Inflammatory macrophage (primary cell): Measurements from ENCODE around the gene HOXA5.

Source experiments
- DNase-seq, 2 donors: peaks; one replicate each; pipeline ENCODE4 v3.0.0-alpha.2; 2020 to 2022
- total RNA-seq, 18 experiments: gene quantifications; one replicate each; lab custom pipeline; 2026; ENCODE audit warnings: mixed read lengths in 6 of 18, inconsistent platforms in 2 of 18; lab: John Stamatoyannopoulos, UW

The HOXA5 gene
- total RNA-seq, result 0 to 0.53 (median 0.16) reads per million in 18 experiments

GRCh38 chr7:27143023-27143949 lies at the start of gene HOXA5:
Gene HOXA5, minus strand, starts transcription at chr7:27143681. Its CDS starts 74 bp downstream, at chr7:27143607.
- peak; percentile 55 to 68 for DNase-seq

DNA sequence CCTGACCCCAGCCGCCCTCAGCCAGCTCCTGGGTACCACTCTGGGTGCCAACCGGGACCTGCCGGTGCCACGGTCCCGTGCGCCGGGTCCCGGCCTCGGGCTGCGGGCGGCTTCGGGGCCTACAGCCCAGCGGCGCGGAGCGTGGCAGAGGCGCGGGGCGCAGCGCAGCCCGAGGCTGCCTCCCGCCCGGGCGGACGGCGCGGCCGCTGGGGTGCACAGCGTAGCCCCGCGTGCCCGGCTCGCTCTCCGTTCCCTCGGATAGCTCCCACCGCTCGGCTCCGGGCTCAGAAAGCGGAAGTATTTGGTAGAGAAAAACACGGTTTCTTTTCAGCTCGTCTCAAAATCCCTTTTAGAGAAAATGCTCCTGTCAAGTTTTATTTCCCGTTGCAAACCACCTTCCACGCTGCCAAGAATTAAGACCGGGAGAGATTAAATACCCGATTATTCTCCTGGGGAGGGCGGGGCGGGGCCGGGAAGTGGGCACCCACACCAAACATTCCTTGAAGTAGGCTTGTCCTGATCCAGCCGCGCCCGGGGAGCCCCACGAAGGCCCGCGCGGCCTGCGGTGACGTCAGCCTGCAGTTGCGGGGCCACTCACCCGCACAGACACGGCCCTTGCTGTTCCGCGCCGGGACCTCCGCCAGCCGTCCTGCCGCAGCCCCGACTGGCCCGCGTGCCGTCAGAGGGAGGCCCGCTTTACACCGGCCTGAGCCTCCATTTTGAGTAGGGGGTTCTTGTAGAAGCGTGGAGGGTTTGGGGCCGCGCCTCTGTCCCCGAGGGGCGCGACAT lies 49.3 kb upstream of the HOXA5 start:
- peak; percentile 45 to 64 for DNase-seq

DNA sequence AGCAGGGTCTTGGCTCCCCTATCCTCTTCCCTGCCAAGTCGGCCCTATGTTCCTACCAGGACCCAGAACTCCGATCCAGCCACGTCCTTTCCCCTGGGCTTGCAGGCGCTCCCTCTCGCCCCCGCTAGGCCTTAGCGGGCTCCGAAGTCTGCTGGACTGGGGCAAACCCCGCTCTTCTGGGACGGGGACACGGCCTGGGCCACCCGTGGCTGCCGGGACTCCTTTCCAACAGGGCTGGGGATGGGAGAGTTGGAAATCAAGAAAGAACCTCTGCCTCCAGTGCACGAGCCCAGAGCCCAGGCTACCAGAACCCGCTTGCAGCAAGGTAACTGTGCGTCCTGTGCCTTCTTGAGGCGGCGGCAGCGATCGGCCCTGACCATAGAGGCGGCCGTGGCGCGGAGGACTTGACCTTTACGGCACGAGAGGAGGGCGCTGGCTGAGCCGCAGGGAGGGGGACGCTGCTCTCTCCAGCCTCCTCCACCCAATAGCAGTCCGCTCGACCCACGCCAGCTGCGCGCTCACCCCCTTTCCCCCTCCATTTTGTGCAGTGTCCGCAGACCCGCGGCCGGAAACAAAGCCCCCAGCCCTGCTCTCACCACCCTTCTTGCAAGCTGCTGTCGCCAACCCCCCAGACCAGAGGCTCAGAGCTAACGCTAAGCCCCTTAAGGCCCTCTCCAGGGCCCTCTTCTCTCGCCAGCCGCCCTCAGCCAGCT lies 48.5 kb upstream of the HOXA5 start:
- no peak for DNase-seq

DNA sequence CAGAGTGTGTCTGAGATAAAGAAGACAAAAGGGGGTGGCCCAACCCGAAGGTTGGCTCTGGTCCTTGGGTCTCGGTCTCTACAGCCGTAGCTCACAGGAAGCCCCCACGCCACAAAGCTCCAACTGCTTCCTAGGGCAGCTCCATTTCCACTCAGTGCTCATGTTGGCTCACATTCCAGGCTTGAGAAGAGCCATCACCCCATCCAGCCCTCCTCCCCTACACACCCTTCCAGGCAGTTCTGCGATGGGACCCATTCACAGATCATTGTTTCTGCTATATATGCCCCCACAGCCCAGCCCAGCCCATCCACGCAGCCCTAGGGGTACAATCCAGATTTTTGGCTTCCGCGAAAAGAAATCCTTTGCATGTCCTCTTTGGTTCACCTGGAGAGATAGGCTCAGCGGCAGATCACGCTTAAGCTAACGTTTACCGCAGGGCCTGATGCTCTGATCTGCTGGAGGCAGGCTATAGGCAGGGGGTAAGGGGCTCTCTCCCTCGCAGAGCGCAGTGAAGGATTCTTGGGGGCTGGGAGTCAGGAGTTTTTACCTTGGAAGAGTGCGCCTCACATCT lies 47.8 kb upstream of the HOXA5 start:
- DNase-seq, result no peak

DNA sequence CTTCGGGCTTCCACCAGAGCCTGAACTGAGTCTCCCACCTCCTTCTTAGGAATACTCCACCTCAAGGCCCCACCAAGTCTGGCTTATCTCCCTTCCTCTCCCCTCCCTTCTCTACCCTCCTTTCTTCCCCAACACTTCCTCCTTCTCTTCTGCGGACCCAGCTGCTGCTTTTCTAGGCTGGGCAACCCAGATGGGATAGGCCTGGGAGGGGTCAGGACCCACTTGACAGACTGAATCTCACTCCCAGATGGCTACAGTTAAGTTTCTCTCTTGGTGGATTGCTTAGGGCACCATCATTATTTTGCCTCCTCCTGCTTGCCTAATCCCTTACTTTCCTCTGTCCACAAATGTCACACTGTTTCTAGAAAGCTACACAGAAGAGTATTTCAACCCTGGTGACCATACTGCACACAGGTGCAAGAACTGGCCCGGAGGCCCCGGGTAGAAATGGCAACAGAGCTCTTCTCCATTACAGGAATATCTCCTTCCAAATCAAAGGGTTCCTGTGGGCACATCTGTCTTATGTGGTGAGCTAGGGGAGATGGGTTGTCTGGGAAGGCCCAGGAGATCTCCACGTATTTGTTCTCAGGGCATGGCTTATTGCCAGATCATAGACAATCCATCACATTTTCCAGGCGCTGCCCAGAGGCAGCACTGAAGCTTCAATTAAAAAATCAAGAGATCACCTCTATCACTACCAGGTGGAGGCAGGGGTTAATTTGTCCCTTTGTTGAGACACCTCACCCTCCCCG lies 46.7 kb upstream of the HOXA5 start:
- no peak for DNase-seq

GRCh38 chr7:27189295-27189996 lies 46.0 kb upstream of the HOXA5 start:
- DNase-seq, result no peak

DNA sequence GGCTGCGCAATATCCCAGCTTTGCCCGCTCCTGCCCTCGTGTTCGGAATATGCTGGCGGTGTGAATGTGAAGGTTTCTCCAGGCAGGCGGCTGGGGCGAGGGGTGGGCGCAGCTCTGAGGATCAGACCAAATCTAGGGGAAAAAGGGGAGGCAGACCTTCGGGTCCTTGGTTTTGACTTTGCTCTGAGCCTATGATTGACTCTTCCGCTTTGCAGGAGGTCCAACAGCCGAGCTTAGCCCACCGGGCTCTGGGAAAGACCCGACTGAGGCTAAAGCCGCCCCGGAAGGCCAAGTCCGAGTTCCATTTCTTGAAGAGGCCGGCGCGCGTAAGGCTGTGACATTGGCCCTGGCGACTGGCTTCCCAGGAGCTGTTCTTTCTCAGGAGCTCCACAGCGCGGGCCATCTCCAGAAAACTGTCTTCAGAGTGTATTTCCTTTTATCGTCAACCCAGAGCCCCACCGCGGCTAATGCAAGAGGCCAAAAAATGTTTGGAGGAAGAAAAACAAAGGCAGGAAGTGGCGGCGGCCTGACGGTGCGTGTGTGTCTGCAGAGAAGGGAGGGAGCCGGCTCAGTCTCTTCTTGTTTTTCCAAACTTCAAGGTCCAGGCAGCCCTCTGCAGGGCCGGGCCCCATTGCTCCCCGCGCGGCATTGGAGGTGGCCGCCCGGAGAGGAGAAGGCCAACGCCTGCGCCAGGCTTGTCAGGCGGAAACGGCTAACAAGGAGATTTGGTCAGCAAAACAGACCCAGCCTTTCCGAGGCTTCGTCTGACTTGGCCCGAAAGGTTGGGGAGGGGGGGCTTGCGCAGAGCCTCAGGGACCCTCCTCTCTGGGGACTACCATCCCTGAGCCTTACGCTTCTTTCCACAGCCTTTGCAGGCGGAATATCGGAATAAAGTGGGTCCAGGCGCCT lies 45.2 kb upstream of the HOXA5 start:
- no peak for DNase-seq

- DNase-seq, result no peak
These were observed 44.2 kb upstream of the HOXA5 start for GRCh38 chr7:27187475-27188385.

- no peak for DNase-seq
These were observed 43.4 kb upstream of the HOXA5 start for GRCh38 chr7:27186668-27187474.

DNA sequence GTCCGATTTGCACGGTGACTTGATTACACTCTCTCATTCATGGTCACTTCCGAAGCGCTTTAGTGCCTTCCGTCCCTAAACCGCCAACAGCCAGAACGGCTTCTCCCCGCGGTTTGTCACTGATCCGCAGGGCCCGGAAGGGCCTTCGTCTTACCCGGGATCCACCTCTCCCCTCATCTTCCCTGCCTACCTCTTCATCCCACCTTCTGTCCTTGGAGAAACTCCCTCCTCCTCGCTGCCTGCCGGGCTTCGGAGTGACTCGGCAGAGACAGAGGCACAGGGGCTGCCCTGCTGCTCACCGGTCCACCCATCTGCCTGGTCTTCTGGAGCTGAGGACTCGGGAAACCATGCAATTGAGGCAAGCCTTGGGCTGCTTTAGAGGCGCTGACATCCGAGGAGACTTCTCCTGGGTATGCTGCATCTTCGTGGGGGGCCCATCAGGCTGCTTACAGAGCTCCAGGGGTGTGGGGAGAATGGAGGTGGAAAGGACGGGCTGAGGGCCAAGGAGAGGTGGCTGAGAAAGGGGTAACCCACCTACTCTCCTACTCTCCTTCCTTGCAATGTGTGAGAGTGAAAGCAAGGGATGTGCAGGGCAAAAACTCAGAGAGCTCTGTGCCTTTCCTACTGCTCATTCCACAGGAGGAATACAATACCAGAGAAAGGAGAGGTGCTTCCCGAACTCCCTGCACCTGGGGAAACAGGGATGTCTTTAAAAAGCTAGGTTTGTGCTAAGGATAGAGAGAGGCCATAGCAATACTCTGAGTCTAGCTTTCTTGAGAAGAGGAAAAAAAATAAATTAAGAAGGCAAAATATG lies 42.6 kb upstream of the HOXA5 start:
- DNase-seq, result no peak

DNA sequence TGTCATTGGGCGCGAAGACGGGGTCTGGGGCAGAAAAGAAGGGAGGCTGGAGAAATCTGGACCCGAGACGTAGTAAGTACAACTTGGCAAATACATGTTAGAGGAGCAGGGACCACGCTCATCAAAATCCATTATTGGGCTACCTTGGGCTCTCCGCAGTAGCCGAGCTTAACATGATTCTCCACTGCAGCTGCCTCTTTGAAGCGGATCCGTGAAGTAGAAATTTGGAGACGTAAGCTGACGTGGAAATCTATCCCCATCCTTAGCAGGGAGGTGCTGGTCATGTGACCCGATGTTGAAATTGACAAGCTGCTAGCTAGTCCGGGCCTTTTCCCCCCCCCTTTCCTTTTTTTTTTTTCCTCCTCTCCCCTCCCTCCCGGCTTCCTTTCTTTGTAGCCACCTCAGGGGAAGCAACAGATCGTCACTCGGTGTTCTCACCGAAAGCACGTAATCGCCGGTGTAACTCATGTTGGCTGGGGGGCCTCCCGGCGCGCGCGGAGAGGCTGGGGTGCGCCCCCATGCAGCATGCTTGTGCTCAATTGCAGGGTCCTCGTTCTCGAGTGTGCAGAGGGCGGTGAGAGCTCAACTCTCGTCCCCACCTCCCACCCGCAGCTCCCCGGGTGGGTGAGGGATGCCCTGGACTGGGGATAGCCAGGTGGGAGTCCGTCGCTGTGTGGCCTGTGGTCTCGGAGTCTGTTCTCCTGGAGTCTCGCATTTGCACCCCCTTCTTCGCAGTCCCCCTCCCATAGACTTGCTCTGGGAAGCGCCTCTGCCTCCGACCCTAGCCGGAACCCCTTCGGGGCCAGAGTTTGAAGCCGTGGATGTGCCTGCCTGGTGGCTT lies 41.8 kb upstream of the HOXA5 start, which contains the start of gene HOXA11:
Gene HOXA11, minus strand, starts transcription at position 220 of the 841 bp plus-strand sequence. Its CDS starts 88 bp downstream, at position 132.
- DNase-seq, result no peak

DNA sequence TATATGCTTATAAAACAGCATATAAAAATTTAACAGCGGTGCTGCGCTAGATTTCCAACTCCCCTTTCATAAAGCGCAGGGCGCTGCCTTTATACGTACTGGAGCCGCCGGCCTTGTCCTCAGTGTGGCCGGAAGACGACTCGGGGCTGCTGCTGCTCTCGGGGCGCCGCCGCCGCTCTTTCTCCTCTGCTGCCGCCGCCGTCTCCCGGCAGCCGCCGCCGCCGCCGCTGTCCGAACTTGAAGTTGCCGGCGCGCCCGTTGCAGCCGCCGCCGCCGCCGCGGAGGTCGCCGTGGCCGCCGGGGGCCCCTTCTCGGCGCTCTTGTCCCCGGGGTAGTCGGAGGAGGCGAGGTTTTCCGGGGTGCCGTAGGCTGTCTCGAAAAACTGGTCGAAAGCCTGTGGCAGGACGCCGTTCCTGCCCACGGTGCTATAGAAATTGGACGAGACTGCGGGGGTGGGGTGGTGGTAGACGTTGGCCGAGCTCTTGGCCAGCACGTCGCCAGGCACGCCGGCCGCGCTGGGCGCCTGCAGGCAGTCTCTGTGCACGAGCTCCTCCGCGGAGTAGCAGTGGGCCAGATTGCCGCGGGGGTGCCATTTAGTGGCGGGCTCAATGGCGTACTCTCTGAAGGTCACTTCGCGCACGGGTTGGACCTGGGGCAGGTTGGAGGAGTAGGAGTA lies 41.0 kb upstream of the HOXA5 start:
- DNase-seq, result peak in 1 of 2 donors; percentile 41

DNA sequence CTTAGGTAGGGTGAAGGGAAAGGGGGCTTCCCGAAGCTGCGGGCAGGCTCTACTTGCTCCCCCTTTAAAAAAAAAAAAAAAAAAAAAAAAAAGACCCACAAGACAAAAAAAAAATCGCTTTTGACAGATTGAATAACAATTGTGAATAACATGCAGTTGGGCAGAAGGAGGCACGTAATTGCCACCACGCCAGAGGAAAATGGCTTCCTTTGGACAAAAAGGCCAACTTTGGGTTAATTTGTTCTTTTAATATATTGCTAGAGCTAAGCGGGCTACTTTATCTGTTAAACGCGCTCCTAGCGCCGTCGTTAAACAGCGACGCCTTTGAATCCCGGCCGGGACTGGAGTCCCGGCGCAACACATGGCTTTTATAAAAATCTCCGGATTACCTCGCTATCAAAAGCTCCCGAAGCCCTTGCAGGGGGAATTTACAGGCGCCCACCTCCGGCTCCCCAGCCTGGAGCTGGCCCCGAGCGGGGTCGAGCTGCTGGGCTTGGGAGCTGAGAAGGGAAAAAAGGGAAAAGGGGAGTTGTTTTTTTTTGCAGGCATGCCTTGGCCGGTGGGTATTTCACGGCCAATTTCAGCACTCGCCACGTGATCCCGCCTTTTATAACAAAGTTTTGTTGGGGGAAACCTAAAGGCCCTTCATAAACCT lies 40.3 kb upstream of the HOXA5 start:
- DNase-seq, result no peak

GRCh38 chr7:27182861-27183681 lies 39.6 kb upstream of the HOXA5 start:
- DNase-seq, result no peak
